ENCODE results near the gene EFHC1.
"Not testable (repeated sequence)": the region's sequence is repeated elsewhere in the genome, so short reads cannot be mapped to it uniquely, and the experiment has no call there.

Gene EFHC1

GRCh38 chr6:52419809-52420667, at the start of gene EFHC1:
Gene EFHC1 (plus strand): TSS chr6:52420342. CDS start chr6:52420411, 69 bp downstream.
- no peaks in the 10 kb centered on the region for H3K9me3 Mint-ChIP-seq (ENCODE audit: low read depth)
- H3K27me3 Mint-ChIP-seq = no peaks in the 10 kb centered on the region
- H3K4me3 Mint-ChIP-seq = no peak within 1 kb of the TSS
- peaks cover 25% of the 10 kb centered on the region for H3K4me1 Mint-ChIP-seq (ENCODE audit: low read depth)
- H3K27ac Mint-ChIP-seq = no peak within 1 kb of the TSS
- H3K36me3 Mint-ChIP-seq = no peaks in the 10 kb centered on the region

DNA sequence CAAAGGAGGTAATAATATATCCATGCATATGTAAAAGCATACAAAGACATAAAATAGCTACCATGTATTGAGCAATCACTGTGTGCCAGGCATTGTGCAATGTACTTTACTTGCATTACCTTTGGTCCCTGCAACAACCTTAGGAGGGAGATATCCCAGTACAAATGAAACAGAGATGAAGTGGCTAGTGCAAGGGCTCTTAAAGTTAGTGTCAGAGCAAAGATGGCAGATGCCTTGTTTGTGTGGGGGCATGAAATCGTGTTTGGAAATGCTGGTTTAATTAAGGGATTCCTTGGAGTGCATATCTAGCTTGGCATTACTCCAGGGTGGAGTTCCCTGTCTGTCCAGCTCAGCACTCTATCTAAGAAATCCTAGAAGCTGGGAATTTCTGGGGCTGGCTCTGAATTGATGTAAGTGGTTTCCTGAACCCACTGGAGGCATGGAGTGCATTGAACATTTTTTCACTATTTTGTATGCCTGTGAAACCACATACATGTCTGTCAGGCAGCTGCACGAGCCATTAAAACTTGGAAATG, 48.4 kb upstream of the EFHC1 start:
- peaks cover 9% of the 10 kb centered on the region for H3K9me3 Mint-ChIP-seq (ENCODE audit: low read depth)
- peaks cover 83% of the 10 kb centered on the region for H3K4me1 Mint-ChIP-seq (ENCODE audit: low read depth)
- H3K4me3 Mint-ChIP-seq = no peak overlapping the region
- peaks cover 26% of the 10 kb centered on the region for H3K36me3 Mint-ChIP-seq
- peak overlapping the region; percentile 67 for H3K27ac Mint-ChIP-seq
- no peaks in the 10 kb centered on the region for H3K27me3 Mint-ChIP-seq

DNA sequence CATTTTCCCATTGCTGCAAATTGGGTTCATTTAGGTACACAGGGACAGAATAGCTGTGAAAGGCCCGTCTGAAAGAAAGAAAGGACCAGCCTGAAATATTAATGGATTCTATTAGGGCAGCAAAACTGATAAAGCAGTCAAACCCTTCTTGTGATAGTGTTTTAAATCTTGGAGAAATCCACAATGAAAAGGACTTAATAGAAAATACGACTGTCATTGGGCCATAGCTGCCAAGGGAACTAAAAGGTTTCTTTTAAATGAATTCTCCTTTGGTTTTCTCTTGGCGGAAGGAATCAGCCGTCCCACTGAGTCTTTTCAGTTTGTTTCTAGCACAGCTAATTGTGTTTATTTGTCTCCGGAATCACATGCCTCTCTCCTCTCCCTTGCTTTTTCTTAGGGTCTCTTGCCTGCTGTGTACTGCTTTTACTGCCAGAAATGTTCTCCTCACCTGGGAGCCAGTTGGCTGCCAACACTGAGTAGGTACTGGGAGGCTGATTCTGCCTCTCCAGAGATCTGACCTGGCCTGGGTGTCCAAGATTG, 46.9 kb upstream of the EFHC1 start:
- Mint-ChIP-seq H3K27me3 (no peaks in the 10 kb centered on the region), H3K4me3 (no peak overlapping the region)

DNA sequence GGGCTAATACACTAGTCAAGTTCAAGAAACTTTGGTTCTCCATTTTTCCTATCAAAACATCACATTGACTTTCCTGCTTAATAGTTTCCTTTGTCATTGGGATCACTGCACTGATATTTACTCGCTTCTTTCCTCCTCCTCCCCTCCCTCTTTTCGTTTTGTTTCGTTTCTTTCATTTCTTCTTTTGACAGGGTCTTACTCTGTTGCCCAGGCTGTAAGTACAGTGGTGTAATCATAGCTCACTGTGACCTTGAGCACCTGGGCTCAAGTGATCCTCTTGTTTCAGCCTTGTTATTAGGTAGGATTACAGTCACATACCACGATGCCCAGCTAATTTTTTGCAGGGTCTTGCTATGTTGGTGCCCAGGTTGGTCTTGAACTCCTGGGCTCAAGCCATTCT, 45.9 kb upstream of the EFHC1 start:
- peaks cover 9% of the 10 kb centered on the region for H3K9me3 Mint-ChIP-seq (ENCODE audit: low read depth)
- H3K4me1 Mint-ChIP-seq (ENCODE audit: low read depth) = peaks cover 76% of the 10 kb centered on the region
- H3K36me3 Mint-ChIP-seq = peaks cover 20% of the 10 kb centered on the region
- H3K27ac Mint-ChIP-seq = peak overlapping the region; percentile 87
- no peaks in the 10 kb centered on the region for H3K27me3 Mint-ChIP-seq
- H3K4me3 Mint-ChIP-seq = no peak overlapping the region

More for the DNA sequence above, 46.9 kb upstream of the EFHC1 start:
- Mint-ChIP-seq H3K36me3 (peaks cover 18% of the 10 kb centered on the region), H3K27ac (peak overlapping the region; percentile 87), H3K9me3 (ENCODE audit: low read depth) (peaks cover 9% of the 10 kb centered on the region), H3K4me1 (ENCODE audit: low read depth) (peaks cover 83% of the 10 kb centered on the region)

- H3K36me3 Mint-ChIP-seq = peaks cover 17% of the 10 kb centered on the region
- H3K4me3 Mint-ChIP-seq = peak overlapping the region; percentile 4
- peak overlapping the region; percentile 16 for H3K27ac Mint-ChIP-seq
- H3K27me3 Mint-ChIP-seq = no peaks in the 10 kb centered on the region
- H3K4me1 Mint-ChIP-seq (ENCODE audit: low read depth) = peaks cover 71% of the 10 kb centered on the region
- peaks cover 9% of the 10 kb centered on the region for H3K9me3 Mint-ChIP-seq (ENCODE audit: low read depth)
These were observed 44.2 kb upstream of the EFHC1 start for GRCh38 chr6:52375780-52376556.

DNA sequence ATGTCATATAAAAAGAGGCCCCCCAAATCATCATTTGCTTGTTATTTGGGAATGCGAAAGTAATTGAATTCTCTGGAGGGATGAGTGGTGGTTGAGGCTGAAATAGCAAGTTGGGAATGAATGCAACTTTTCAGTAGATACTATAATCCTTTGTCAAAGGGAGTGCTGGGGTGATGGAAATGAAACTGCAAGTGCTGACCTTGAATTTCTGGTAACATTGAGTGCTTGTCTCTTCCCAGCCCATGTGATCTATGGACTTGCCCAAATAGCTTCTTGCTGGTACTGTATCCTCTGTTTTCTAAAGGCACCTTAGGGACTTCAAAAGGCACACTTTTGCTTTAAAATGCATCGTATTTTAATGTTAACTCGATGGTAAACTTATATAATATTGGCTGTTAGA, 43.4 kb upstream of the EFHC1 start:
- Mint-ChIP-seq H3K4me3 (peak overlapping the region; percentile 58), H3K4me1 (ENCODE audit: low read depth) (peaks cover 74% of the 10 kb centered on the region), H3K36me3 (peaks cover 17% of the 10 kb centered on the region)

DNA sequence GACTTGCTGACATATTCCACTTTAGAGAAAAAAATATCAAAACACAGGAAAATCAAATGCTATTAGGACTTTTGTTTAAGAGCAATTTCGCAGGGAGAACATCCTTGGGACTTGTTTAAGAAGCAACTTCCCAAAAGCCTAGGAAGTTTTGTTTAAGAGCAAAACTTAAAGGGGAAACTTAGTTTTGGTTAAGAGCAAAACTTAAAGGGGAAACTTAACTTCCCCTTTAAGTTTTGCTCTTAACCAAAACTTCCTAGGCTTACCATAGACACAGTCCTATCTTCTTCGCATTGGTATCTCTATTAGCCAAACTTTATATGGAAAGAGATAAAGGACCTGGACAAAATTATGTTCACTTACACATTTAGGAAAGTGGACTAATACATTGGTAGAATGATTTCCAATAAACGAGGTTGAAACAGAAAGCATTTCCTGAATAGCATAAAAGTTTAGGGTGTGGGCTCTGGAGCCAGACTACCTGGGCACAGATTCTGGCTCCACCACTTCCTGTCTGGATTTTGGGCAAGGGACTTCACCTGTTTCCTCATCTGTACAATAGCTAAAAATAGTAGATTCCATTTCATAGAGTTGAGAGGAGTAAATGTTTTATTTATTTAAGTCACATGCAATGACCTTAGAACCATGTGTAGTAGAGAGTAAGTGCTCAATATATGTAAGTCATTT, 42.5 kb upstream of the EFHC1 start:
- peak overlapping the region; percentile 59 for H3K4me3 Mint-ChIP-seq
- H3K4me1 Mint-ChIP-seq (ENCODE audit: low read depth) = peaks cover 73% of the 10 kb centered on the region
- peaks cover 14% of the 10 kb centered on the region for H3K36me3 Mint-ChIP-seq
- no peaks in the 10 kb centered on the region for H3K27me3 Mint-ChIP-seq
- peak overlapping the region; percentile 88 for H3K27ac Mint-ChIP-seq
- H3K9me3 Mint-ChIP-seq (ENCODE audit: low read depth) = peaks cover 9% of the 10 kb centered on the region

More for the DNA sequence above, 43.4 kb upstream of the EFHC1 start:
- no peaks in the 10 kb centered on the region for H3K27me3 Mint-ChIP-seq
- peaks cover 9% of the 10 kb centered on the region for H3K9me3 Mint-ChIP-seq (ENCODE audit: low read depth)
- H3K27ac Mint-ChIP-seq = peak overlapping the region; percentile 86

GRCh38 chr6:52381249-52381648, 38.9 kb upstream of the EFHC1 start:
- peaks cover 9% of the 10 kb centered on the region for H3K9me3 Mint-ChIP-seq (ENCODE audit: low read depth)
- peaks cover 78% of the 10 kb centered on the region for H3K4me1 Mint-ChIP-seq (ENCODE audit: low read depth)
- no peaks in the 10 kb centered on the region for H3K27me3 Mint-ChIP-seq
- peak overlapping the region; percentile 85 for H3K27ac Mint-ChIP-seq
- H3K36me3 Mint-ChIP-seq = peaks cover 11% of the 10 kb centered on the region
- H3K4me3 Mint-ChIP-seq = no peak overlapping the region

DNA sequence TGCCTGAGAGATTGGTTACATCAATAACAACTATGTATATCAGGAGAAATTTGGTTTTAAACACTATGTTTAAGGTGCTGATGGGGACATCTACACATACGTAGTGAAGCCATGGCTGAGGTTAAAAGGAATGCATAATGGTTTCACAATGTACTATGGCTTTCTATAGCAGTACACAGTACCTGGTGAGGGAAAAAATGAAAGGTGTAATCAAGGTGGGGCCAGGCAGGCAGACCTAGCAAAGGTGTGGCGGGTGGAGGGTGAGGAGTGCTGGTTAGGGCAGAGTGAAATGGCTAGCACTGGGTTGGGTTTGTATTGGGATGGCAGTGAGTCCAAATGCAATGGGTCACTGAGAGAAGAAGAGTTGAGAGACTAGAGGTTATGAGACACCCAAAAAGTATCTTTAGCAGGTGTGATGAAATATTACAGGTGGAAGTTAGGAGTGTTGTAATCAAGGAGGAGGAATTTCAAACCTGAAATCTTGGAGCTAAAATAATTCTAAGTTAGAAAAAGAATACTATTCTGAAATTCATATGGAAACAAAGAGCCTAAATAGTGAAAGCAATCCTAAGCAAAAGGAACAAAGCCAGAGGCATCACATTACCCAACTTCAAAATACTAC, 35.9 kb upstream of the EFHC1 start:
- H3K36me3 Mint-ChIP-seq = peaks cover 12% of the 10 kb centered on the region
- H3K27ac Mint-ChIP-seq = peak overlapping the region; percentile 89
- H3K9me3 Mint-ChIP-seq (ENCODE audit: low read depth) = peaks cover 9% of the 10 kb centered on the region
- H3K27me3 Mint-ChIP-seq = no peaks in the 10 kb centered on the region
- H3K4me3 Mint-ChIP-seq = peak overlapping the region; percentile 4
- H3K4me1 Mint-ChIP-seq (ENCODE audit: low read depth) = peaks cover 81% of the 10 kb centered on the region

- peaks cover 12% of the 10 kb centered on the region for H3K36me3 Mint-ChIP-seq
- peaks cover 86% of the 10 kb centered on the region for H3K4me1 Mint-ChIP-seq (ENCODE audit: low read depth)
- no peaks in the 10 kb centered on the region for H3K27me3 Mint-ChIP-seq
- H3K9me3 Mint-ChIP-seq (ENCODE audit: low read depth) = peaks cover 9% of the 10 kb centered on the region
- peak overlapping the region; percentile 4 for H3K4me3 Mint-ChIP-seq
- H3K27ac Mint-ChIP-seq = peak overlapping the region; percentile 89
These were observed 35.1 kb upstream of the EFHC1 start for GRCh38 chr6:52385074-52385473.

DNA sequence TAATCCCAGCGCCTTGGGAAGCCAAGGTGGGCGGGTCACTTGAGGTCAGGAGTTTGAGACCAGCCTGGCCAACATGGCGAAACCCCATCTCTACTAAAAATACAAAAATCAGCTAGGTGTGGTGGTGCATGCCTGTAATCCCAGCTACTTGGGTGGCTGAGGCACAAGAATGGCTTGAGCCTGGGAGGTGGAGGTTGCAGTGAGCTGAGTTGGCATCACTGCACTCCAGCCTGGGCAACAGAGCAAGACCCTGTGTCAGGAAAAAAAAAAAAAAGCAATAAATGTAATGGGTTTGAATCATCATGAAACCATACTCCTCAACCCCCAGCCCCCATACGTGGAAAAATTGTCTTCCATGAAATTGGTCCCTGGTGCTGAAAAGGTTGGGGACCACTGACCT, 32.0 kb upstream of the EFHC1 start:
- H3K27me3 Mint-ChIP-seq; H3K9me3 Mint-ChIP-seq (ENCODE audit: low read depth); H3K4me3 Mint-ChIP-seq: not testable (repeated sequence)
- Mint-ChIP-seq H3K27ac (peak overlapping the region; percentile 95), H3K4me1 (ENCODE audit: low read depth) (peaks cover 90% of the 10 kb centered on the region), H3K36me3 (peaks cover 12% of the 10 kb centered on the region)

GRCh38 chr6:52388790-52389189, 31.4 kb upstream of the EFHC1 start:
- Mint-ChIP-seq H3K36me3 (peaks cover 10% of the 10 kb centered on the region), H3K9me3 (ENCODE audit: low read depth) (peaks cover 7% of the 10 kb centered on the region), H3K27me3 (no peaks in the 10 kb centered on the region), H3K27ac (peak overlapping the region; percentile 95), H3K4me1 (ENCODE audit: low read depth) (peaks cover 93% of the 10 kb centered on the region), H3K4me3 (peak overlapping the region; percentile 76)

- Mint-ChIP-seq H3K4me3 (peak overlapping the region; percentile 76), H3K27ac (peak overlapping the region; percentile 95), H3K4me1 (ENCODE audit: low read depth) (peaks cover 93% of the 10 kb centered on the region), H3K36me3 (peaks cover 7% of the 10 kb centered on the region), H3K27me3 (no peaks in the 10 kb centered on the region), H3K9me3 (ENCODE audit: low read depth) (peaks cover 6% of the 10 kb centered on the region)
These were observed 30.9 kb upstream of the EFHC1 start for GRCh38 chr6:52389264-52389625.

Measured in activated naive CD8-positive, alpha-beta T cell (primary cell).